ENCODE measurements around the gene KLHDC3. TPM values are rescaled to one million over a fixed set of nuclear protein-coding genes. Genes with fewer than 3 reads are reported as not detected.

The KLHDC3 gene
- total and polyA plus RNA-seq, 9 of the 15 experiments (the other 6 are each of a cell fraction or from before 2014, with no cell fraction given): 4.5 to 171 (median 107) TPM

- TF ChIP-seq ZBTB40 (IDR thresholded peaks at IDR 0.05) (peak; percentile 39; the same call in 1 of the 2 replicates), ZBTB40 (CRISPR knock-in tag; IDR thresholded peaks at IDR 0.05) (no peak), FOXK2 (conservative IDR thresholded peaks at IDR 0.05 in 1 of 2, IDR thresholded peaks at IDR 0.05 in 1 of 2; ENCODE audit: low read depth in 2 of 2) (peak; percentile 55 to 82; a peak in 3 of 4 replicates), KLF6 (CRISPR knock-in tag; IDR thresholded peaks at IDR 0.05; ENCODE audit: borderline replicate concordance) (no peak), ZNF384 (IDR thresholded peaks at IDR 0.05; ENCODE audit: low read depth, low read length) (peak; percentile 99), MECOM (CRISPR knock-in tag; IDR thresholded peaks at IDR 0.05) (no peak), TBL1XR1 (IDR thresholded peaks at IDR 0.05; ENCODE audit: low read length in 2 of 2) (peak in 1 of 2 experiments; percentile 40; a peak in 1 of 4 replicates), FOXJ2 (tag; IDR thresholded peaks at IDR 0.05) (peak; percentile 75; the same call in 1 of the 2 replicates)
- TF ChIP-seq, protein P1, sequence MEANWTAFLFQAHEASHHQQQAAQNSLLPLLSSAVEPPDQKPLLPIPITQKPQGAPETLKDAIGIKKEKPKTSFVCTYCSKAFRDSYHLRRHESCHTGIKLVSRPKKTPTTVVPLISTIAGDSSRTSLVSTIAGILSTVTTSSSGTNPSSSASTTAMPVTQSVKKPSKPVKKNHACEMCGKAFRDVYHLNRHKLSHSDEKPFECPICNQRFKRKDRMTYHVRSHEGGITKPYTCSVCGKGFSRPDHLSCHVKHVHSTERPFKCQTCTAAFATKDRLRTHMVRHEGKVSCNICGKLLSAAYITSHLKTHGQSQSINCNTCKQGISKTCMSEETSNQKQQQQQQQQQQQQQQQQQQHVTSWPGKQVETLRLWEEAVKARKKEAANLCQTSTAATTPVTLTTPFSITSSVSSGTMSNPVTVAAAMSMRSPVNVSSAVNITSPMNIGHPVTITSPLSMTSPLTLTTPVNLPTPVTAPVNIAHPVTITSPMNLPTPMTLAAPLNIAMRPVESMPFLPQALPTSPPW (CRISPR knock-in tag; IDR thresholded peaks at IDR 0.05): peak; percentile 22; the same call in 1 of the 2 replicates
- TF ChIP-seq, protein P2, sequence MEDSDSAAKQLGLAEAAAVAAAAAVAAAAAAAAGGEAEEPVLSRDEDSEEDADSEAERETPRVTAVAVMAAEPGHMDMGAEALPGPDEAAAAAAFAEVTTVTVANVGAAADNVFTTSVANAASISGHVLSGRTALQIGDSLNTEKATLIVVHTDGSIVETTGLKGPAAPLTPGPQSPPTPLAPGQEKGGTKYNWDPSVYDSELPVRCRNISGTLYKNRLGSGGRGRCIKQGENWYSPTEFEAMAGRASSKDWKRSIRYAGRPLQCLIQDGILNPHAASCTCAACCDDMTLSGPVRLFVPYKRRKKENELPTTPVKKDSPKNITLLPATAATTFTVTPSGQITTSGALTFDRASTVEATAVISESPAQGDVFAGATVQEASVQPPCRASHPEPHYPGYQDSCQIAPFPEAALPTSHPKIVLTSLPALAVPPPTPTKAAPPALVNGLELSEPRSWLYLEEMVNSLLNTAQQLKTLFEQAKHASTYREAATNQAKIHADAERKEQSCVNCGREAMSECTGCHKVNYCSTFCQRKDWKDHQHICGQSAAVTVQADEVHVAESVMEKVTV (CRISPR knock-in tag; IDR thresholded peaks at IDR 0.05): peak; percentile 71
- TF ChIP-seq, protein P3, sequence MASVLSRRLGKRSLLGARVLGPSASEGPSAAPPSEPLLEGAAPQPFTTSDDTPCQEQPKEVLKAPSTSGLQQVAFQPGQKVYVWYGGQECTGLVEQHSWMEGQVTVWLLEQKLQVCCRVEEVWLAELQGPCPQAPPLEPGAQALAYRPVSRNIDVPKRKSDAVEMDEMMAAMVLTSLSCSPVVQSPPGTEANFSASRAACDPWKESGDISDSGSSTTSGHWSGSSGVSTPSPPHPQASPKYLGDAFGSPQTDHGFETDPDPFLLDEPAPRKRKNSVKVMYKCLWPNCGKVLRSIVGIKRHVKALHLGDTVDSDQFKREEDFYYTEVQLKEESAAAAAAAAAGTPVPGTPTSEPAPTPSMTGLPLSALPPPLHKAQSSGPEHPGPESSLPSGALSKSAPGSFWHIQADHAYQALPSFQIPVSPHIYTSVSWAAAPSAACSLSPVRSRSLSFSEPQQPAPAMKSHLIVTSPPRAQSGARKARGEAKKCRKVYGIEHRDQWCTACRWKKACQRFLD (CRISPR knock-in tag; IDR thresholded peaks at IDR 0.05): no peak
Measured at GRCh38 chr6:43070028-43070632, 56.1 kb downstream of the KLHDC3 start (continued).
